Naive thymus-derived CD8-positive, alpha-beta T cell (primary cell): ENCODE data around the gene AP4S1. TPM values are rescaled to one million over a fixed set of nuclear protein-coding genes. Genes with fewer than 3 reads are reported as not detected.
"Not testable (repeated sequence)": the region's sequence is repeated elsewhere in the genome, so short reads cannot be mapped to it uniquely, and the experiment has no call there.

Source experiments
- ATAC-seq, 2 donors: fragments of 150-1000 bp; cut with Tn5 transposase in 1 of 2; sonication (Bioruptor Pico), chemical (Tn5 transposase) in 1 of 2; 1 replicate in 1 of 2; 2 replicates in 1 of 2; pipeline ENCODE4 v1.10.0; 2021; ENCODE audit warnings: mild to moderate bottlenecking in 2 of 2, moderate library complexity in 2 of 2
- POLR2A ChIA-PET: fragments of 350-600 bp; sonication (Branson Sonifier 250); formaldehyde crosslinking; loops from one replicate; lab custom pipeline; 2021; ENCODE audit warnings: antibody characterized with exemption; lab: Charles Lee
- DNase-seq, 10 donors: peaks; one replicate each; pipeline versions ENCODE4 v3.0.0 to v3.0.0-alpha.2; 2020 to 2022
- H3K27ac Mint-ChIP-seq, 10 donors: one replicate each; pipeline ENCODE4 v1.8.0; 2020 to 2022; ENCODE audit warnings: mild to moderate bottlenecking in 10 of 10, mixed read lengths in 10 of 10, moderate library complexity in 4 of 10, inconsistent platforms in 1 of 10
- H3K27me3 Mint-ChIP-seq, 5 donors: one replicate each; pipeline ENCODE4 v1.8.0; 2021 to 2022; ENCODE audit warnings: mixed read lengths in 5 of 5
- H3K36me3 Mint-ChIP-seq, 3 donors: one replicate each; pipeline ENCODE4 v1.8.0; 2020 to 2022; ENCODE audit warnings: mixed read lengths in 3 of 3, mild to moderate bottlenecking in 2 of 3, inconsistent platforms in 1 of 3
- H3K4me1 Mint-ChIP-seq, 4 donors: one replicate each; pipeline ENCODE4 v1.8.0; 2021 to 2022; ENCODE audit warnings: mixed read lengths in 4 of 4
- H3K4me3 Mint-ChIP-seq, 10 donors: one replicate each; pipeline ENCODE4 v1.8.0; 2020 to 2022; ENCODE audit warnings: mild to moderate bottlenecking in 10 of 10, mixed read lengths in 10 of 10, moderate library complexity in 6 of 10, inconsistent platforms in 1 of 10
- H3K9me3 Mint-ChIP-seq, 9 donors: one replicate each; pipeline ENCODE4 v1.8.0; 2020 to 2022; ENCODE audit warnings: mixed read lengths in 9 of 9, mild to moderate bottlenecking in 3 of 9, inconsistent platforms in 1 of 9, moderate library complexity in 1 of 9
- polyA plus RNA-seq, 3 donors: library from polyadenylated mRNA; unstranded; fragments of 300-500 nt; fragmentation: Illumina TruSeq; gene quantifications; one replicate each; pipeline ENCODE4 v1.2.3, GENCODE V29; 2021
- total RNA-seq, 8 experiments: library from RNA in 2 of 8; stranded (reverse) in 2 of 8; gene quantifications; one replicate each; pipeline ENCODE4 v1.2.3 and lab custom pipeline; 2021 to 2026

The AP4S1 gene
- total and polyA plus RNA-seq, 5 experiments from 2014 or later, result 6.1 to 22.2 (median 11.1) TPM

- H3K4me3 Mint-ChIP-seq, result no peak overlapping the region
- H3K27ac Mint-ChIP-seq, result no peak overlapping the region
- DNase-seq, result no peak
- H3K4me1 Mint-ChIP-seq, result peaks cover 0 to 13% (median 4%) of the 10 kb centered on the region in 4 donors
- H3K27me3 Mint-ChIP-seq, result no peaks in the 10 kb centered on the region
- no peaks in the 10 kb centered on the region for H3K9me3 Mint-ChIP-seq
- POLR2A ChIA-PET, result interaction anchor here (1.1 kb wide), 1 partner anchor 19 kb away, joined by 3 read pairs; no protein-coding TSS in a partner anchor
- no peak for ATAC-seq
- peaks cover 0 to 14% (median 0%) of the 10 kb centered on the region in 3 donors for H3K36me3 Mint-ChIP-seq
These were observed 22.1 kb downstream of the AP4S1 start for GRCh38 chr14:31047503-31047902.

GRCh38 chr14:31051023-31051422 lies 25.6 kb downstream of the AP4S1 start:
- POLR2A ChIA-PET, result interaction anchor here (0.6 kb wide), 1 partner anchor 196 kb away, joined by 3 read pairs; no protein-coding TSS in a partner anchor
- H3K36me3 Mint-ChIP-seq, result peaks cover 0 to 15% (median 0%) of the 10 kb centered on the region in 3 donors
- H3K27me3 Mint-ChIP-seq, result no peaks in the 10 kb centered on the region

GRCh38 chr14:31051511-31051910 lies 26.1 kb downstream of the AP4S1 start:
- H3K36me3 Mint-ChIP-seq, result peaks cover 0 to 15% (median 0%) of the 10 kb centered on the region in 3 donors
- ATAC-seq (no peak), DNase-seq (no peak)
- POLR2A ChIA-PET, result interaction anchor here (0.6 kb wide), 1 partner anchor 197 kb away, joined by 3 read pairs; no protein-coding TSS in a partner anchor
- H3K27me3 Mint-ChIP-seq, result no peaks in the 10 kb centered on the region
- no peak overlapping the region for H3K27ac Mint-ChIP-seq
- peaks cover 0 to 5% (median 4%) of the 10 kb centered on the region in 4 donors for H3K4me1 Mint-ChIP-seq
- H3K4me3 Mint-ChIP-seq, result no peak overlapping the region
- H3K9me3 Mint-ChIP-seq, result no peaks in the 10 kb centered on the region

More at GRCh38 chr14:31051023-31051422, 25.6 kb downstream of the AP4S1 start:
- DNase-seq, result no peak
- no peak overlapping the region for H3K4me3 Mint-ChIP-seq
- no peak overlapping the region for H3K27ac Mint-ChIP-seq
- peaks cover 0 to 8% (median 4%) of the 10 kb centered on the region in 4 donors for H3K4me1 Mint-ChIP-seq
- H3K9me3 Mint-ChIP-seq, result no peaks in the 10 kb centered on the region
- no peak for ATAC-seq

- not testable (repeated sequence) for ATAC-seq, H3K4me3 Mint-ChIP-seq, H3K9me3 Mint-ChIP-seq, H3K27ac Mint-ChIP-seq, H3K27me3 Mint-ChIP-seq, DNase-seq
- peaks cover 2 to 13% (median 5%) of the 10 kb centered on the region in 4 donors for H3K4me1 Mint-ChIP-seq
- H3K36me3 Mint-ChIP-seq, result peaks cover 0 to 13% (median 0%) of the 10 kb centered on the region in 3 donors
- POLR2A ChIA-PET, result interaction anchor here (0.7 kb wide), 1 partner anchor 48 kb away, joined by 4 read pairs; no protein-coding TSS in a partner anchor
These were observed 27.6 kb downstream of the AP4S1 start for GRCh38 chr14:31052905-31053586.

GRCh38 chr14:31057035-31057434 lies 31.6 kb downstream of the AP4S1 start:
- H3K36me3 Mint-ChIP-seq, result peaks cover 0 to 6% (median 0%) of the 10 kb centered on the region in 3 donors
- ATAC-seq, result no peak
- peak overlapping the region in 1 of 10 donors; percentile 67 for H3K27ac Mint-ChIP-seq
- POLR2A ChIA-PET, result no interaction called here
- H3K27me3 Mint-ChIP-seq, result no peaks in the 10 kb centered on the region
- no peaks in the 10 kb centered on the region for H3K9me3 Mint-ChIP-seq
- DNase-seq, result no peak
- H3K4me1 Mint-ChIP-seq, result peaks cover 8 to 27% (median 14%) of the 10 kb centered on the region in 4 donors
- no peak overlapping the region for H3K4me3 Mint-ChIP-seq

GRCh38 chr14:31057701-31058364 lies 32.4 kb downstream of the AP4S1 start:
- ATAC-seq (no peak), DNase-seq (no peak)
- POLR2A ChIA-PET, result no interaction called here
- H3K27ac Mint-ChIP-seq, result peak overlapping the region in 3 of 10 donors; percentile 18 to 69 (median 48)
- peaks cover 8 to 27% (median 14%) of the 10 kb centered on the region in 4 donors for H3K4me1 Mint-ChIP-seq
- H3K27me3 Mint-ChIP-seq, result no peaks in the 10 kb centered on the region
- no peaks in the 10 kb centered on the region for H3K9me3 Mint-ChIP-seq
- H3K4me3 Mint-ChIP-seq, result no peak overlapping the region
- peaks cover 0 to 6% (median 0%) of the 10 kb centered on the region in 3 donors for H3K36me3 Mint-ChIP-seq

- POLR2A ChIA-PET, result no interaction called here
- peaks cover 0 to 9% (median 0%) of the 10 kb centered on the region in 3 donors for H3K36me3 Mint-ChIP-seq
- no peak for ATAC-seq
- DNase-seq, result no peak
- H3K4me1 Mint-ChIP-seq, result peaks cover 8 to 25% (median 14%) of the 10 kb centered on the region in 4 donors
- H3K9me3 Mint-ChIP-seq, result no peaks in the 10 kb centered on the region
- no peak overlapping the region for H3K4me3 Mint-ChIP-seq
- peak overlapping the region in 1 of 10 donors; percentile 76 for H3K27ac Mint-ChIP-seq
- no peaks in the 10 kb centered on the region for H3K27me3 Mint-ChIP-seq
These were observed 33.9 kb downstream of the AP4S1 start for GRCh38 chr14:31059152-31059924.

GRCh38 chr14:31060253-31060875 lies 34.9 kb downstream of the AP4S1 start:
- POLR2A ChIA-PET, result no interaction called here
- Mint-ChIP-seq H3K27me3 (no peaks in the 10 kb centered on the region), H3K4me1 (peaks cover 8 to 25% (median 14%) of the 10 kb centered on the region in 4 donors), H3K27ac (peak overlapping the region in 1 of 10 donors; percentile 32), H3K36me3 (peaks cover 0 to 9% (median 0%) of the 10 kb centered on the region in 3 donors), H3K9me3 (no peaks in the 10 kb centered on the region), H3K4me3 (no peak overlapping the region)
- no peak for DNase-seq
- no peak for ATAC-seq

GRCh38 chr14:31062908-31063307 lies 37.5 kb downstream of the AP4S1 start:
- H3K4me3 Mint-ChIP-seq, H3K9me3 Mint-ChIP-seq, POLR2A ChIA-PET, H3K27ac Mint-ChIP-seq, H3K27me3 Mint-ChIP-seq, DNase-seq, ATAC-seq: not testable (repeated sequence)
- Mint-ChIP-seq H3K4me1 (peaks cover 7 to 15% (median 12%) of the 10 kb centered on the region in 4 donors), H3K36me3 (peaks cover 0 to 21% (median 9%) of the 10 kb centered on the region in 3 donors)

GRCh38 chr14:31068235-31068634 lies 42.8 kb downstream of the AP4S1 start:
- no peak for ATAC-seq
- DNase-seq, result no peak
- Mint-ChIP-seq H3K27me3 (no peaks in the 10 kb centered on the region), H3K4me3 (no peak overlapping the region), H3K9me3 (no peaks in the 10 kb centered on the region), H3K27ac (peak overlapping the region in 1 of 10 donors; percentile 29), H3K4me1 (no peaks in the 10 kb centered on the region), H3K36me3 (peaks cover 3 to 62% (median 25%) of the 10 kb centered on the region in 3 donors)
- POLR2A ChIA-PET, result no interaction called here

GRCh38 chr14:31069343-31069742 lies 43.9 kb downstream of the AP4S1 start:
- no peaks in the 10 kb centered on the region for H3K9me3 Mint-ChIP-seq
- no peak overlapping the region for H3K4me3 Mint-ChIP-seq
- H3K36me3 Mint-ChIP-seq, result peaks cover 3 to 66% (median 26%) of the 10 kb centered on the region in 3 donors
- H3K27ac Mint-ChIP-seq, result no peak overlapping the region
- no peaks in the 10 kb centered on the region for H3K27me3 Mint-ChIP-seq
- ATAC-seq (no peak), DNase-seq (no peak)
- H3K4me1 Mint-ChIP-seq, result no peaks in the 10 kb centered on the region
- POLR2A ChIA-PET, result no interaction called here

- H3K9me3 Mint-ChIP-seq, result peaks cover 0 to 8% (median 3%) of the 10 kb centered on the region in 9 donors
- H3K27ac Mint-ChIP-seq, result peak overlapping the region in 2 of 10 donors; percentile 41 to 52
- H3K36me3 Mint-ChIP-seq, result peaks cover 9 to 74% (median 32%) of the 10 kb centered on the region in 3 donors
- no peak overlapping the region for H3K4me3 Mint-ChIP-seq
- POLR2A ChIA-PET, result no interaction called here
- ATAC-seq, result no peak
- no peaks in the 10 kb centered on the region for H3K4me1 Mint-ChIP-seq
- no peaks in the 10 kb centered on the region for H3K27me3 Mint-ChIP-seq
- no peak for DNase-seq
These were observed 45.0 kb downstream of the AP4S1 start for GRCh38 chr14:31070431-31070830.
